ENCODE results near the gene WDR33.

- TF ChIP-seq POLR2A (IDR thresholded peaks at IDR 0.05; ENCODE audit: low read length): no peak
- no peak for TF ChIP-seq GATA1 (IDR thresholded peaks at IDR 0.05; ENCODE audit: low read depth, low read length)
Measured at GRCh38 chr2:127671557-127672302, 139.2 kb downstream of the WDR33 start.

All from erythroblast (primary cell).